ENCODE data around the gene CLDN22.

CLDN22 gene

DNA sequence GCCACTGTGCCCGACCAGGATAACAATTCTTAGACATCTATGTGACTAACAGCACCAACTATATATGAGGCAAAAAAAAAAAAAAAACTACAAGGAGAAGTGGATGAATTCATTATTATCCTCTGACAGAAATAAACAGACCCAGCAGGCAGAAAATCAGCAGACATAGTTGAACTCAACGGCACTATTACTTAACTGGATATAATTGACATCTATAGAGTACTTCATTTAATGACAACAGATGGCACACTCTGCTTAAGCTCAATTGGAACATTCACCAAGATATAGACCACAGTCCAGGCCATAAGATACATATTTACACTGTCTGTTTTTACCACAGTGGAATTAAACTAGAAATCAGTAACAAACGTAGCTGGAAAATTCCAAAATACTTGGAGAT is 13.3 kb downstream of the CLDN22 start:
- Histone ChIP-seq H3K4me3 (ENCODE audit: low read depth in 1 of 2, low read length in 1 of 2) (no peak overlapping the region), H3K27me3 (no peaks in the 10 kb centered on the region), H3K36me3 (no peaks in the 10 kb centered on the region), H3K4me1 (ENCODE audit: control insufficient read depth in 1 of 2, insufficient read depth in 1 of 2, low read depth in 1 of 2, low read length in 1 of 2) (no peaks in the 10 kb centered on the region), H3K27ac (no peak overlapping the region), H3K9me3 (no peaks in the 10 kb centered on the region)
- TF ChIP-seq, protein P1, sequence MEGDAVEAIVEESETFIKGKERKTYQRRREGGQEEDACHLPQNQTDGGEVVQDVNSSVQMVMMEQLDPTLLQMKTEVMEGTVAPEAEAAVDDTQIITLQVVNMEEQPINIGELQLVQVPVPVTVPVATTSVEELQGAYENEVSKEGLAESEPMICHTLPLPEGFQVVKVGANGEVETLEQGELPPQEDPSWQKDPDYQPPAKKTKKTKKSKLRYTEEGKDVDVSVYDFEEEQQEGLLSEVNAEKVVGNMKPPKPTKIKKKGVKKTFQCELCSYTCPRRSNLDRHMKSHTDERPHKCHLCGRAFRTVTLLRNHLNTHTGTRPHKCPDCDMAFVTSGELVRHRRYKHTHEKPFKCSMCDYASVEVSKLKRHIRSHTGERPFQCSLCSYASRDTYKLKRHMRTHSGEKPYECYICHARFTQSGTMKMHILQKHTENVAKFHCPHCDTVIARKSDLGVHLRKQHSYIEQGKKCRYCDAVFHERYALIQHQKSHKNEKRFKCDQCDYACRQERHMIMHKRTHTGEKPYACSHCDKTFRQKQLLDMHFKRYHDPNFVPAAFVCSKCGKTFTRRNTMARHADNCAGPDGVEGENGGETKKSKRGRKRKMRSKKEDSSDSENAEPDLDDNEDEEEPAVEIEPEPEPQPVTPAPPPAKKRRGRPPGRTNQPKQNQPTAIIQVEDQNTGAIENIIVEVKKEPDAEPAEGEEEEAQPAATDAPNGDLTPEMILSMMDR (IDR thresholded peaks at IDR 0.05): no peak

DNA sequence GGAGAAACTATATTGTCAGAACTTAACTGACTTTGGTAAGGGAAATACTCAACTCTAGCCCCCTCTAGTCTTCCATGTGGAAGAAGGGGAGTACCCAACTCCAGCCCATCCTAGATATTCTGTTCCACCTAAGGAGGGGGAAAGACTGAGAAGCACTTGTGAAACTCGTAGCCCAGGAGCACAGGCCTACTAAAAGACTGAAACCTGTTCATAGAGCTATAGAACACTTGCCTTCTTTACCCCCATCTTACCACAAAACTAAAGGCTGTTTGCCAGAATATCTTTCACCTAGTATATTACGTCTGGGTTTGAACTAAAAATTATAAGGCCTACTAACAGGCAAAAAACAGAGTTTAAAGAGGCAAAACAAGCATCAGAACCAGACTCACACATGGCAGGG is 15.5 kb downstream of the CLDN22 start:
- H3K27ac ChIP-seq: no peak overlapping the region
- H3K4me3 ChIP-seq (ENCODE audit: low read depth in 1 of 2, low read length in 1 of 2): no peak overlapping the region
- no peaks in the 10 kb centered on the region for H3K9me3 ChIP-seq
- H3K27me3 ChIP-seq: no peaks in the 10 kb centered on the region
- TF ChIP-seq, protein P1 (IDR thresholded peaks at IDR 0.05): no peak
- no peaks in the 10 kb centered on the region for H3K36me3 ChIP-seq
- H3K4me1 ChIP-seq (ENCODE audit: control insufficient read depth in 1 of 2, insufficient read depth in 1 of 2, low read depth in 1 of 2, low read length in 1 of 2): no peaks in the 10 kb centered on the region

DNA sequence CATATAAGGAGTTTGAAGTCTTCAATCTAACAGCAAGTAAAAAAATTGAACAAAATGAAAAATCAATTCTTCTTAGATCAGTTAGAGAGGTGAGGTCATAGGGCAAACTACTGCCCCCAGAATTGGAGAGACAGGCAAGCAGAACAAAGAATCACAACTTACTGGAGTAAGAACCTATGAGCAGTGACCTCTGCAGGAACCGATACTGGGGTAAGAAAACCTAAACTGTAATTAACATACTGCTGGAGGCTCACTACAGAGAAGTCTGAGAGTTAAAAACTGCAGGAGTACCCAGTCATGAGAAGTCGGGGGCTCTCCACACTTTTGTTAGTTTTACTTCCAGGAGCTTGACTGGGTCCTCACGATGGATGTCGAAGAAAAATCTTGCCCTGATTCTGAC is 16.0 kb downstream of the CLDN22 start:
- H3K27me3 ChIP-seq: no peaks in the 10 kb centered on the region
- H3K27ac ChIP-seq: no peak overlapping the region
- H3K4me1 ChIP-seq (ENCODE audit: control insufficient read depth in 1 of 2, insufficient read depth in 1 of 2, low read depth in 1 of 2, low read length in 1 of 2): no peaks in the 10 kb centered on the region
- H3K36me3 ChIP-seq: no peaks in the 10 kb centered on the region
- no peak overlapping the region for H3K4me3 ChIP-seq (ENCODE audit: low read depth in 1 of 2, low read length in 1 of 2)
- TF ChIP-seq, protein P1 (IDR thresholded peaks at IDR 0.05): no peak
- H3K9me3 ChIP-seq: no peaks in the 10 kb centered on the region

DNA sequence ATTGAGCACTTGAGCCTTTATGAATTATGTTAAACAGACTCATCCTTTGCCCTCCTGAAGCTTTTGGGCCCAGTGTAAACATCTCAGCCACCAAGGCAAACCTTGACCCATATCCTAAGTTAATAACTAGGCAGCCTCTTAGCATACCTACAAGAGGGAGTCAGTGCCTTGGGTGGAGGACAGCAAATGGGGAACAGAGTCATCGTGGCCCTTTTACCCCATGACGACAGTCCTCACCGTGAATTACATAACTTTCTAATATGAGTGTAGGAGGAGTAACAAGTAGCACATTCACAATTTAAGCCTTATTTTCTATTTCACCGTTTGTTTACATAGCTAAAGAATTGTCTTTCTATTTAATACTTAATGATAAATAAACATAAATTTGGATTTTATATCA is 16.8 kb downstream of the CLDN22 start:
- H3K27ac ChIP-seq: no peak overlapping the region
- H3K9me3 ChIP-seq: no peaks in the 10 kb centered on the region
- TF ChIP-seq, protein P1 (IDR thresholded peaks at IDR 0.05): no peak
- no peak overlapping the region for H3K4me3 ChIP-seq (ENCODE audit: low read depth in 1 of 2, low read length in 1 of 2)
- H3K27me3 ChIP-seq: no peaks in the 10 kb centered on the region
- no peaks in the 10 kb centered on the region for H3K4me1 ChIP-seq (ENCODE audit: control insufficient read depth in 1 of 2, insufficient read depth in 1 of 2, low read depth in 1 of 2, low read length in 1 of 2)
- H3K36me3 ChIP-seq: no peaks in the 10 kb centered on the region

DNA sequence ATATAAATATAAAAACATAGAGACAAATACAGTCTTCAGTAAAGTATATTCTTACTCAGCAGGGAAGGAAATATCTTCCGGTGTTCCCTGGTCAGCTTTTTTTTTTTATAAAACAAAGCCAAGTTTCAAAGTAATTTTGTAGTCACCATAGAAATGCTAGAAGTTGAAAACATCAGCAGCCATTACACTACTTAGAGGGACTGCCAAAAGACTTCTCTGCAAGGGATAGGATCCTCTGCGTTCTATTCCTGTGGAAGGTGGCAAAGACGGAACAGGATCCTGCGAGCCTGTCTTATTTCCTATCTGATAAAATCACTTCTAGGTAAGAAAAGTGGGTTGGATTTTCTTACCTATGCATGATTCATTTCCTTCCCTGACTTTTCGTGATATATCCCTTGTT is 19.4 kb downstream of the CLDN22 start:
- Histone ChIP-seq H3K4me1 (ENCODE audit: control insufficient read depth in 1 of 2, insufficient read depth in 1 of 2, low read depth in 1 of 2, low read length in 1 of 2) (no peaks in the 10 kb centered on the region), H3K27me3 (no peaks in the 10 kb centered on the region), H3K9me3 (no peaks in the 10 kb centered on the region), H3K4me3 (ENCODE audit: low read depth in 1 of 2, low read length in 1 of 2) (no peak overlapping the region), H3K27ac (no peak overlapping the region), H3K36me3 (no peaks in the 10 kb centered on the region)
- TF ChIP-seq, protein P1 (IDR thresholded peaks at IDR 0.05): no peak

DNA sequence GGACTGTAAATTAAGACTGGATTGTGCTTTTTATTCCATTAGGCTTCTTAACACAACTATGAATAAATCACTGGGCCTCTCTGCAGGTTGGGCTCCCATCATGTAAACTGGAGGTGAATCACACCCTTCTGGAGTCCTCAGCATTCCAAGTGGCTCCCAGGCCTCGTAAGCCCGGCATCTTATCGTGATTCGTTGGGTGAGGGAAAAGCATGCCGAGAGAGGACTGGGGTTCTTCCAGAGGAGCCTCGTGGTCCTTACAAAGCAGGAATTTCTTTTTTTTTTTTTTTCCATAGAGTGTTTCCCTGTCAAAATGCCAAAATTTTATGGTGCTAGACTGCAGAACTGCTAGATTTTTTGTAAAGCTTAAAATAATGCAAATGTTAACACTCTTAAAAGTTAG is 20.0 kb downstream of the CLDN22 start:
- Histone ChIP-seq H3K9me3 (no peaks in the 10 kb centered on the region), H3K4me3 (ENCODE audit: low read depth in 1 of 2, low read length in 1 of 2) (no peak overlapping the region), H3K27me3 (no peaks in the 10 kb centered on the region), H3K27ac (no peak overlapping the region), H3K4me1 (ENCODE audit: control insufficient read depth in 1 of 2, insufficient read depth in 1 of 2, low read depth in 1 of 2, low read length in 1 of 2) (no peaks in the 10 kb centered on the region), H3K36me3 (no peaks in the 10 kb centered on the region)
- TF ChIP-seq, protein P1 (IDR thresholded peaks at IDR 0.05): no peak

All from neutrophil (primary cell).